NCI-H2227 treated with DMSO at 0.1 percent for 48 hours (cell line): Measurements from ENCODE around the gene VSNL1.

Experiments
- DNase-seq: peaks from one replicate; lab custom pipeline; 2025; lab: John Stamatoyannopoulos, UW

The VSNL1 gene

GRCh38 chr2:17583166-17583565 lies 42.7 kb downstream of the VSNL1 start:
- DNase-seq, result no peak

GRCh38 chr2:17583646-17584045 lies 43.1 kb downstream of the VSNL1 start:
- no peak for DNase-seq

- DNase-seq, result no peak
These were observed 44.2 kb downstream of the VSNL1 start for GRCh38 chr2:17584689-17585088.

GRCh38 chr2:17587469-17587868 lies 47.0 kb downstream of the VSNL1 start:
- DNase-seq, result no peak

- DNase-seq, result no peak
These were observed 47.5 kb downstream of the VSNL1 start for GRCh38 chr2:17588031-17588430.

- no peak for DNase-seq
These were observed 49.0 kb downstream of the VSNL1 start for GRCh38 chr2:17589406-17590035.

- no peak for DNase-seq
These were observed 49.9 kb downstream of the VSNL1 start for GRCh38 chr2:17590342-17590911.

- no peak for DNase-seq
These were observed 51.4 kb downstream of the VSNL1 start for GRCh38 chr2:17591846-17592245.

GRCh38 chr2:17592731-17593409 lies 52.4 kb downstream of the VSNL1 start:
- no peak for DNase-seq

- DNase-seq, result no peak
These were observed 52.9 kb downstream of the VSNL1 start for GRCh38 chr2:17593445-17593840.

GRCh38 chr2:17593841-17594491 lies 53.5 kb downstream of the VSNL1 start:
- no peak for DNase-seq

- no peak for DNase-seq
These were observed 54.3 kb downstream of the VSNL1 start for GRCh38 chr2:17594533-17595401.

- no peak for DNase-seq
These were observed 59.1 kb downstream of the VSNL1 start for GRCh38 chr2:17599617-17600016.

- DNase-seq, result no peak
These were observed 60.2 kb downstream of the VSNL1 start for GRCh38 chr2:17600556-17601204.

GRCh38 chr2:17604050-17604449 lies 63.6 kb downstream of the VSNL1 start:
- no peak for DNase-seq

- no peak for DNase-seq
These were observed 65.2 kb downstream of the VSNL1 start for GRCh38 chr2:17605696-17606095.

GRCh38 chr2:17606851-17607250 lies 66.4 kb downstream of the VSNL1 start:
- no peak for DNase-seq

- DNase-seq, result no peak
These were observed 66.9 kb downstream of the VSNL1 start for GRCh38 chr2:17607379-17607778.

GRCh38 chr2:17608251-17608650 lies 67.8 kb downstream of the VSNL1 start:
- no peak for DNase-seq

- no peak for DNase-seq
These were observed 70.0 kb downstream of the VSNL1 start for GRCh38 chr2:17610521-17610920.

- DNase-seq, result no peak
These were observed 70.5 kb downstream of the VSNL1 start for GRCh38 chr2:17611036-17611435.
